Colonic mucosa (tissue), 4 donors: ENCODE measurements around the gene MAP2K5. TPM values are rescaled to one million over a fixed set of nuclear protein-coding genes. Genes with fewer than 3 reads are reported as not detected.

Experiments
- DNase-seq: peaks from one replicate; pipeline ENCODE4 v3.0.0-alpha.2; 2020
- H3K27ac ChIP-seq: fragments of 200-600 bp; one replicate; pipeline ENCODE4 v1.8.0; 2021
- H3K27me3 ChIP-seq: fragments of 200-600 bp; one replicate; pipeline ENCODE4 v1.8.0; 2021
- H3K36me3 ChIP-seq: fragments of 200-600 bp; one replicate; pipeline ENCODE4 v1.8.0; 2021
- H3K4me1 ChIP-seq: fragments of 200-600 bp; one replicate; pipeline ENCODE4 v1.8.0; 2021; ENCODE audit warnings: mild to moderate bottlenecking
- H3K4me3 ChIP-seq: fragments of 200-600 bp; one replicate; pipeline ENCODE4 v1.8.0; 2021
- H3K9ac ChIP-seq, 2 donors: one replicate each; pipeline ENCODE4 v1.7.0; 2013; ENCODE audit warnings: control low read depth in 2 of 2, low read depth in 2 of 2, low read length in 2 of 2
- H3K9me3 ChIP-seq: fragments of 200-600 bp; one replicate; pipeline ENCODE4 v1.8.0; 2021
- CTCF ChIP-seq: fragments of 200-600 bp; IDR thresholded peaks from one replicate; pipeline ENCODE4 v1.8.0; 2022; ENCODE audit warnings: antibody characterized with exemption, mild to moderate bottlenecking
- intact Hi-C: fragments of 100-400 bp; cut with DNase I; formaldehyde crosslinking; loops from one replicate; pipeline ENCODE4 v1.14.1; 2022
- total RNA-seq, 2 donors: library from RNA; stranded (reverse); fragmentation: NEBNext Ultra II Directional in 1 of 2; extraction: Animal tissue kit (Norgen Biotek cat#: 25700) in 1 of 2; gene quantifications; one replicate each; pipeline ENCODE4 v1.2.1, GENCODE V29; 2021
- donor health status: healthy.
- donor health status: DM: no; HTN: no; CAD: no.
- donor health status: DM: no; HTN: no; CAD: no.

MAP2K5 gene
- total RNA-seq, 2 donors from 2014 or later, result 19.1 to 20.2 TPM

- no peak for DNase-seq
- Histone ChIP-seq H3K9me3 (no peaks in the 10 kb centered on the region), H3K9ac (no peak overlapping the region), H3K4me3 (no peak overlapping the region), H3K27me3 (no peaks in the 10 kb centered on the region), H3K4me1 (no peaks in the 10 kb centered on the region), H3K36me3 (no peaks in the 10 kb centered on the region), H3K27ac (no peak overlapping the region)
- no peak for TF ChIP-seq CTCF
- intact Hi-C loops, result no loop called here
These were observed 236.6 kb downstream of the MAP2K5 start for GRCh38 chr15:67778968-67779548.

GRCh38 chr15:67779549-67780111 lies 237.1 kb downstream of the MAP2K5 start:
- no peaks in the 10 kb centered on the region for H3K9me3 ChIP-seq
- no peak for TF ChIP-seq CTCF
- no peaks in the 10 kb centered on the region for H3K27me3 ChIP-seq
- H3K27ac ChIP-seq, result no peak overlapping the region
- intact Hi-C loops, result no loop called here
- no peak overlapping the region for H3K9ac ChIP-seq
- H3K4me1 ChIP-seq, result no peaks in the 10 kb centered on the region
- no peak for DNase-seq
- no peaks in the 10 kb centered on the region for H3K36me3 ChIP-seq
- H3K4me3 ChIP-seq, result no peak overlapping the region

GRCh38 chr15:67781061-67781460 lies 238.6 kb downstream of the MAP2K5 start:
- no peaks in the 10 kb centered on the region for H3K9me3 ChIP-seq
- no peak overlapping the region for H3K9ac ChIP-seq
- no peaks in the 10 kb centered on the region for H3K4me1 ChIP-seq
- no peak overlapping the region for H3K4me3 ChIP-seq
- DNase-seq, result no peak
- no peaks in the 10 kb centered on the region for H3K27me3 ChIP-seq
- H3K36me3 ChIP-seq, result no peaks in the 10 kb centered on the region
- no peak for TF ChIP-seq CTCF
- no peak overlapping the region for H3K27ac ChIP-seq
- intact Hi-C loops, result no loop called here

- Histone ChIP-seq H3K27me3 (no peaks in the 10 kb centered on the region), H3K4me1 (no peaks in the 10 kb centered on the region), H3K27ac (no peak overlapping the region), H3K9me3 (no peaks in the 10 kb centered on the region), H3K36me3 (no peaks in the 10 kb centered on the region), H3K4me3 (no peak overlapping the region), H3K9ac (no peak overlapping the region)
- no peak for TF ChIP-seq CTCF
- no peak for DNase-seq
- intact Hi-C loops, result no loop called here
These were observed 239.6 kb downstream of the MAP2K5 start for GRCh38 chr15:67781907-67782690.

- DNase-seq, result no peak
- H3K27ac ChIP-seq, result no peak overlapping the region
- no peaks in the 10 kb centered on the region for H3K36me3 ChIP-seq
- H3K9me3 ChIP-seq, result no peaks in the 10 kb centered on the region
- TF ChIP-seq CTCF, result no peak
- H3K27me3 ChIP-seq, result no peaks in the 10 kb centered on the region
- intact Hi-C loops, result no loop called here
- no peak overlapping the region for H3K9ac ChIP-seq
- H3K4me1 ChIP-seq, result no peaks in the 10 kb centered on the region
- no peak overlapping the region for H3K4me3 ChIP-seq
These were observed 240.1 kb downstream of the MAP2K5 start for GRCh38 chr15:67782691-67782991.
